HG03064 (cell line): ENCODE measurements around the gene GREM1.

Source experiments
- ATAC-seq: cut with Tn5 transposase; IDR thresholded peaks from one replicate; pipeline ENCODE4 v1.9.1; 2021; ENCODE audit warnings: low read depth; ENCODE audit not compliant: unreplicated experiment

The GREM1 gene

GRCh38 chr15:32694222-32694983, 23.4 kb upstream of the GREM1 start:
- no peak for ATAC-seq

- ATAC-seq = no peak
These were observed 18.9 kb upstream of the GREM1 start for GRCh38 chr15:32698773-32699390.

GRCh38 chr15:32700501-32701150, 17.2 kb upstream of the GREM1 start:
- no peak for ATAC-seq

GRCh38 chr15:32701863-32702262, 15.9 kb upstream of the GREM1 start:
- ATAC-seq = no peak

GRCh38 chr15:32704395-32704981, 13.3 kb upstream of the GREM1 start:
- ATAC-seq = no peak

GRCh38 chr15:32705446-32705845, 12.4 kb upstream of the GREM1 start:
- no peak for ATAC-seq

- no peak for ATAC-seq
These were observed 11.1 kb upstream of the GREM1 start for GRCh38 chr15:32706704-32707103.

GRCh38 chr15:32707436-32707835, 10.4 kb upstream of the GREM1 start:
- no peak for ATAC-seq

- ATAC-seq = no peak
These were observed 8.3 kb upstream of the GREM1 start for GRCh38 chr15:32709295-32710033.

GRCh38 chr15:32715276-32715675, 2.5 kb upstream of the GREM1 start:
- no peak for ATAC-seq

GRCh38 chr15:32716216-32716914, 1.4 kb upstream of the GREM1 start:
- no peak for ATAC-seq

- no peak for ATAC-seq
These were observed 834 bp upstream of the GREM1 start for GRCh38 chr15:32716915-32717425.

- no peak for ATAC-seq
These were observed 520 bp downstream of the GREM1 start for GRCh38 chr15:32718227-32718820.

GRCh38 chr15:32718821-32719716, 1.3 kb downstream of the GREM1 start:
- ATAC-seq = no peak

- no peak for ATAC-seq
These were observed 3.8 kb downstream of the GREM1 start for GRCh38 chr15:32721596-32721995.

- ATAC-seq = no peak
These were observed 4.3 kb downstream of the GREM1 start for GRCh38 chr15:32722136-32722535.

GRCh38 chr15:32723171-32723948, 5.6 kb downstream of the GREM1 start:
- ATAC-seq = peak; percentile 91
